Kidney tubule cell (primary cell): ENCODE results near the gene SAYSD1.
"Not testable (repeated sequence)": the region's sequence is repeated elsewhere in the genome, so short reads cannot be mapped to it uniquely, and the experiment has no call there.

Source experiments
- DNase-seq: peaks from one replicate; pipeline ENCODE4 v3.0.0-alpha.2; 2018; ENCODE audit warnings: low spot score

Gene SAYSD1, protein sequence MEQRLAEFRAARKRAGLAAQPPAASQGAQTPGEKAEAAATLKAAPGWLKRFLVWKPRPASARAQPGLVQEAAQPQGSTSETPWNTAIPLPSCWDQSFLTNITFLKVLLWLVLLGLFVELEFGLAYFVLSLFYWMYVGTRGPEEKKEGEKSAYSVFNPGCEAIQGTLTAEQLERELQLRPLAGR

DNA sequence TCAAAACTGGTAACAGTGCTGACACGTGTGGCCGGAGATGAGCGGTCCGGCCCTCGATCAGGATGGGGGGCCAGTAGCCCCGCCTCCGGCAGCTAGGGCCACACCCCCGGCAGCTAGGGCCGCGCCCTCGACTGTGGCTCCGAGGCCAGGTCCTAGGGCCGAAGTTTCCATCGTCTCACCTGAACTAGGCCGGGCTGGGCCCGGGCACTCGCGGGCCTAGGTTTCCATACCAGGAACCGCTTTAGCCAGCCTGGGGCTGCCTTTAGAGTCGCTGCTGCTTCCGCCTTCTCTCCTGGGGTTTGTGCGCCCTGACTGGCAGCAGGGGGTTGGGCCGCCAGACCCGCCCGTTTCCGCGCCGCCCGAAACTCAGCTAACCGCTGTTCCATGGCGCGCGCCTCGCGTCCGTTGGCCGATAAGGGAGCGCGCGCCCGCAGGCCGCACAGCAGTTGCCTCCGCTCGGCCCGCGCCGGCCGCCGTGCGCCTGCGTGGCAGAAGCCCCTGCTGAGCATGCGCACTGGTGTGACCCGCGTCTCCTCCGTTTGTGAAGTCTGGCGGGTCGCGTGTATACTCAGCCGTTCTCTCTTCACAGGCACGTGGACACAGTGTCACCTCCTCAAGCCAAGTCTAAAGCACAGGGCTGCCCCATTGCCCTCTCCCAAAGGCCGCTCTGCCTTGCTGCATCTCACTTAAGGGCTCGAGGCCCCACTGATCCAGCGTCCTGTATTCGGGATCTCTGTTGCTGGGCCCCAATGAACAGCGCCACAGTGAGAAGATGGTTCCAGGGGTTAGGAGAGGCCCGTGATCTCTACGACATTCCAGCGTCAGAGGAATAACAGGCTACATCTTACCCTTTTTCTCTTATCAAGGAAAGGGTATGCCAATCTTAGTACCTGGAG lies at the start of gene SAYSD1:
TSS of gene SAYSD1 (minus strand) at position 483 of the 896 bp plus-strand sequence. CDS start at position 386, 97 bp downstream.
- peak; percentile 94 for DNase-seq

DNA sequence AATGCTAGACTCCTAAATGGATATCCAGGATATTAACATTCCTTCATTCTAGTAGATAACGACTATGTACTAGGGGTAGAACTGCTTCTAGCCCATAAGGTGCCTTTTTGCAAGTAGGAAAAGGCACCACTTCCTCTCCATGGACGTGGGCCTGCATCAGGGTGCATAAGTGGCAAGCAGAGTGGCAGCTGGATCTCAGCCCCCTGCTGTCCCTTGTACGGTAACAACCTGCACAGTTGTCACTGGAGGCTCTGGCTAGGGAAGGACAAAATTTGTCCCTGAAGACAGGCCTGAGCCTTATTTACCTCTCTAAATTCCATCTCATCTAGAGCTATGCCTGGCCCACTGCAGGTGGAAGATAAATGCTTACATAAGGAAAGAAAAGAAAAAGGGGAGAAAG lies 42.5 kb upstream of the SAYSD1 start:
- DNase-seq, result no peak

DNA sequence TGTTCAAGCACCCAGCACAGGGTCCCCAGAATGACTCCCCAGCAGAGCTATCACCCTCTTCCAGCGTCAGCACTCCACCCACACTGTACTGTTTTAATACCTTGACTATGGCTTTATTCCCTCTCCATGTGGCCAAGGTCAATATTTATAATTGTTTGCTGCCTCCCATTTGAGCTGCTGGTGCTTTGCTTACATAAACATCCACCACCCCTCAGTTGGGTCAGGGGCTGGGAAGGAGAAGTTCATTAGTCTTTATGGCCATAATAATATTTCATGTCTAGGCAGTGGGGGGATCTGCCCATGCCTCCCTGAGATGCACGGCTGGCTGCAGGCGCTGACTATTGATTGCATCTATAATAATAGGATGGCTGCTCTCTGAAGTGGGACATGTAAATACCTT lies 41.8 kb upstream of the SAYSD1 start:
- no peak for DNase-seq

DNA sequence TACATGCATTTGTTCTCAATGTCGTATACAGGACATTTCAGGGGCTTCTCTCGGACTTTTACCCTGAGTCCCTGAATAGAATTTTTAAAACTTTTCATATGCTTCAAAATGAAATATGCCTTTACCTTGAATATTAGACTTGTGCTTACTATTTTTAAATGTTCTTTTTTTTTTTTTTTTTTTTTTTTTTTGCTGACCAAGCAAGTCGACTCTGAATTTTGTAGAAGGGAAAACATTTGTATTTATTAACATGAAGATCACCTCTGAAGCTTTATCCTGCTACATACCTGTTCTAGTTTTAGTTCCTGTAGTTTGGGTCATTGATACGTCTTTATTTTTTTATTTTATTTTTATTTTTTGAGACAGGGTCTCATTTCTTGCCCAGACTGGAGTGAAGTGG lies 39.7 kb upstream of the SAYSD1 start:
- no peak for DNase-seq

DNA sequence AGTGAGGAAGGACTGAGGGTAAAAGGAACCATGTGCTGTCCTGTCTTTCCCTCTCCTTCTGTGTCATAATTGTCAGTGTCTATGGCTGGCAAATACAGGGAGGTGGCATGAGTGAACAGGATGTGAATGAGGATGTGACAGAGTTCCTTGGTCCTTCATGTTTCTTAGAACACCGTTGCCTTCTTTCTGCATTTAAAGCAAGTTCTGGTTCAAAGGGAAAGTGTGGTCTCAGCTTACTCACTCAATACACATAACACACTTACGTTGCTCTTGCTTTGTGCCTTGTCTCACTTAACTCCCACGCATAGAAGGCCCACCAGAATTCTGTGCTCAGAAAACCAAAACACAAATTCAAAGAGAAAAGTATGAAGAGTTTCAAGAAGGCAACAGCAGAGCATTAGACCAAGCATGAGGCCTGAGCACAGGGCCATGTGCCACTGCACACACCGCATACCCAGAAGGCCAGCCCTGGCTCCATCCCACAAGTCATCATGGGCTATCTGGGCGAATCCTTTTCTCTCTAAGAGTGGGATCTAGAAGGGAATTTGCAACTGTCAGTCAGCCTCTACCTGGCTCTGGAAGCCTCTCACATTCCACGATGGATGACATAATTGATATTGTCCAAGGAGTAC lies 38.9 kb upstream of the SAYSD1 start:
- no peak for DNase-seq

DNA sequence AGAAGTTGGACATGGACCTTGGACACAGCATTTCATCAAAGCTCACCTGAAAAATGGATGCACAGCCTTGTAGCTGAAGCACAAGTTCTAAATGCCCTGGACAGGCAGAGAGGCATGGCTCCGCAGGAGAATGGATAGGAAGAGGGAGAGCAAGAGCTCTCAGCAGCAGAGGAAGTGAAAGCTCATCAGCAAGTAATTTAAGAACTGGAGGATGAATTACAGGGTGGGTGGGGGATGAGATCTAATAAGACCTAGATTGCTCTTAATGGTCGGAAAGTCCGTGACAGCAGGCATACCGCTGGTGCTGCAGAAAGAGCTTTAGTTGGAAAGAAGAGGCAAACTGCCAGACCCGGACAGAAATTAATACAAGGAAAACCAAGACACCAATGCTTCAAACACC lies 37.3 kb upstream of the SAYSD1 start:
- no peak for DNase-seq

DNA sequence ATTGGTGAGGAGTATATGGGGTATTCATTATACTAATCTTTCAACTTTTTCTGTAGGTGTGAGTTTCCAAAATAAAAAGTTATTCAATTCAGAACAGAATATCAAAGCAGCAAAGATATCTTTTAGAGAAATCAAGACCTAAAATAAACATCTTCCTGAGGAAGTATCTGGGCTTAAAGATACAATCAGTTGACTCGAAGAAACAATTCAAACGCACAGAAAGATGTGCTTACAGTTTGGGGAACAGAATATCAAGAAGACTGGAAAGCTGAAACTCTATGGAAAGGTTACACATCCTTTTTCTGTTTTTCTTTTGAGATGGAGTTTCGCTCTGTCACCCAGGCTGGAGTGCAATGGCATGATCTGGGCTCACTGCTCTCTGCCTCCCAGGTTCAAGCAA lies 36.2 kb upstream of the SAYSD1 start:
- DNase-seq, result no peak

DNA sequence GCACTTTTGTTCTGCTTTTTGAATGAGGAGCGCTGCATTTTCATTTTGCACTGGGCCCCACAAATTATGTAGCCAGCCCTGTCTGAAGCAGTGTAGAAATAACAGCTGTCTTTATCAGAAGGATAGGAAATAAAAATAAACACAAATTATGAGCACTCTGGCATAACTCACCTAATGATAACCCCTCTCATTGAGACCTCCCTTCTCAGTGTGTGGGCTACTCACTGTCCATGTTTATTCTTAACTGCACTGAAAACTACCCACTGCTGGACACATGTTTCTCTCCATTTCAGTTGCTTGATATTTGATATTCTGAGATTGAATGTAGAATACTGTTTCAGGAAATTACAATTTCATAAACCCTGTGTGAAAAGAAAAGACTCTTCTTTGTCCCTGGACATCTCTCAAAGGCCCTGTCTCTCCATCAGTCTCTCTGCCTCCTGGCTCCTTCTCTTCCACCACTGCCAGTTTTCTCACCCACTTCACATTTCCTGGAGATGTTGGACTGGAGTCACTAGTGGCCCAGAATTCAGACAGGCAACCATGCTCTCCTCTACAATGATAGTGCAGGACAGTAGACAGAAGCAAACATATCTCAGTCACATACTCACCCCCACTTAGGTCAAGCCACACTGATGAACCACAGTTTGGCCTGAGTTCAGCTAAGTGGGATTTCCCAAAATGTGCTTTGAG lies 29.6 kb upstream of the SAYSD1 start:
- no peak for DNase-seq

DNA sequence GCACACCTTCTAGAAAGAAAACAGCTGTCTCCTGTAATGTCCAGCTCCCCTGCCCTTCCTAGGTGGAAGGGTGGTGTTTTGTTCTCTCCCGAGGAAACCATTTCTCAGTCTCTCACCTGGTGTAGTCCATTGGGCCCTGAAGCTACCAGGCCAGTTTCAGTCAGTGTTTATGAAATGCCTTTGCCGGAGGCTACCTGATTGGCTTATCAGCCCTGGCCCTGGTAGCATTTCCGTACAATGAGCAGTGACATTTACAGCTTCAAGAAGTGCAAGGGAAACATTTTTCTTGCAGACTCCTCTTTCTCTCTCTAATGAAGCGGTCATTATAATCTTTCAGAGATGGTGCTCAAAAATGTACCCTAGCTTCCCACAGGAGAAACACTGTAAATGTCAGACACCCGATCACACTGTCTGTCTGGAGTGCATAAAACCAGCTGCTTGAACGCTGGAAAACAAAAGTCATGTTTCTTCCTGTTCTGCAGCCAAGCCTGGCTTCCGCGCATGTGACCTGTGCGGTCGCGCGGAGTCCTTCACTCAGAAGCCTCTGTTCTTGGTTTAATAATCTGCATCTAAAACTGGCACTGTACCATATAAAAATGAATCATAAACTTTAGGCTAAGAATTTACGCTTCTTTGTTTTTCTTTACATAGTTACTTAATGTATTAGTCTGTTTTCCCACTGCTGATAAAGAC lies 28.4 kb upstream of the SAYSD1 start:
- DNase-seq, result no peak

DNA sequence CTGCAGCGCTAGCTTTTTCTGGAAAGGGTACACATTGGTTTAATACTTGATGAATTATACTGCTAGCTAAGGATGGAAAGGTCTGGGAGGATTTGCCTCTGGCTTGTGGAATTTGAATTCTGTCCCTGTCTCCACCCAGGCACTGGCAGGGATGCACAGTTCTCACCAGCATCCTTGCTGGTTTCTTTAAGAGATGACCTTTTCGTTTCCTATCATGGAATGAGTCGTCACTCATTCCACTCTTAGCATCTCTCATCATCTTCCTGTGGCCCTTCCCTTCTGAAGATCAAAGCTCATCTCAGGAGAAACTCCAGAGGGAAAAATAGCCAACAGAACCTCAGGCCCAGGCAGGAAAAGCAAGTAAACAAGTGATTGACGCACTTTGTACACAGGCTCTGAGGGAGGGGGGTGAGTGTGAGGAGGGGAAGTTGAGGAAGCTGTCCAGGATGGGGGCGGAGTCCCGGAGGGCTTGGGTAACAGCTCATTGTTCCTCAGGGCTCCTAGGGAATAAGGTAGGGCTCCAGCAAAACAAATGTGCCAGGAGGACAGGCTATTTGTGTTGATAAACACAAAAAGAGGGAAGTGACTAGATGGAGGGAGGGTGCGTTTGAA lies 25.7 kb upstream of the SAYSD1 start:
- no peak for DNase-seq

DNA sequence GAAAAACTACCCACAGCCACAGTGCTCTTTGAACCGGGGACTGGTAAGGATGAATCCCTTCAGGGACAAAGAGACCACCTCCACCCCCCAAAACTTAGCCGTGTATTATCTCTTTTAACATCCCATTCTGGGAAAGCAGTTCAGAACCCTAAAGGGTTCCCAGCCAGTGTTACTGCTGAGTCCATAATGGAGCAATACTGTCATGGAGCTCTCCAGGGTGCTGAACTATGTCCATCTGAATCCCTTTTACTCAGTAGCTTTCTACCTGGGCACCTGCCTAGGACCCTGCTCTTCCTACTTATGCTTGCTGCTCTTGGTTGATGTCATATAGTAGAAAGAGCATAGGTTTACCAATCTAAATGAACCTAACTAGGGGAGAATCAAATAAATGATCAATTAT lies 22.3 kb upstream of the SAYSD1 start:
- peak; percentile 42 for DNase-seq

DNA sequence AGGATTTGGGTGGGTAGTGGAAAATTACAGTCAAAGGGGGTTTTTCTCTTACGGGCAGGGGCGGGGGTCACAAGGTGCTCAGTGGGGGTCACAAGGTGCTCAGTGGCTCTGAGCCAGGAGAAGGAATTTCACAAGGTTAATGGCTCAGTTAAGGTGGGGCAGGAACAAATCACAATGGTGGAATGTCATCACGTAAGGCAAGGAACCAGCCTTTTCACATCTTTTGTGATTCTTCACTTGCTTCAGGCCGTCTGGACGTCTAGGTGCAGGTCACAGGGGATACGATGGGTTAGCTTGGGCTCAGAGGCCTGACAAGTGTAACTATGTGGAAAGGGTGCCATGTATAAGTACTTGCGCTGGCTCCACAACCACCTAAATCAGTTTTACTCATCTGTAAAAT lies 21.2 kb upstream of the SAYSD1 start:
- not testable (repeated sequence) for DNase-seq

DNA sequence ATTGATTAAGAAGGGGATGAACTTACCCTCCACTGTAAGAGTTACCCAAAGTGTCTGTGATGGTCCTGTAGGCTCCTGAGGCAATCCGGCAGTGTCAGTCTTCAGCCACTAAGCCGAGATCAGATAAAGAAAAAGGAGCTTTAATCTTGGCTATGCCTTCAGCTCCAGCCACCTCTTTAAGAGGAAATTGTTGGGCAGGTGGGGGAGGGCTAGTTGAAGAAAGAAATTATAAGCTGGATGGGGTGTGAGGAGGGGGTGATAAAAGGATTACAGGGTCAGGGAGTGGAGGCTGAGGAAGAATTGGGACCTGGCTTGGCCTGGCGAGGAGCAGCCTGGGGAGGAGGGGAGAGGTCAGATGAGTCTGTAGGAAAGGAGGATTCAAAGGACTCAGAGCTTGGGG lies 19.8 kb upstream of the SAYSD1 start:
- not testable (repeated sequence) for DNase-seq

DNA sequence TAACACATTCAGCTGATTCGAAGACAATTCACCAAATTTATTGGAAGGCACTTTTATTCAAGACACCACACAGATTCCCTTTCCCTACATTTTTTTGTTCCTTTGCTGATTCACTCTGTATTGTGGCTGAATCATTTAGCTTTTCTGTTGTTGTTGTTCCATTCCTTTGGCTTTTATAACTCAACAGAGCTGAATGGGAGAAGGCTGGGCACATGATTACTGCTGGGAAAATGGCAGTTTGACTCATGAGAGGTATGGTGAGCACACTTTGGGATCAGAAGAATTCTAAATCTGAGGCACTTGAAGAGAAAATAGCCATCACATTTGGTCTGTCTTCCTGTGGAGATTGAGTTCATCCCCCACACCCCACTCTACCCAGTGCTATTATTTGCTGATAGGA lies 15.7 kb upstream of the SAYSD1 start:
- peak; percentile 13 for DNase-seq

DNA sequence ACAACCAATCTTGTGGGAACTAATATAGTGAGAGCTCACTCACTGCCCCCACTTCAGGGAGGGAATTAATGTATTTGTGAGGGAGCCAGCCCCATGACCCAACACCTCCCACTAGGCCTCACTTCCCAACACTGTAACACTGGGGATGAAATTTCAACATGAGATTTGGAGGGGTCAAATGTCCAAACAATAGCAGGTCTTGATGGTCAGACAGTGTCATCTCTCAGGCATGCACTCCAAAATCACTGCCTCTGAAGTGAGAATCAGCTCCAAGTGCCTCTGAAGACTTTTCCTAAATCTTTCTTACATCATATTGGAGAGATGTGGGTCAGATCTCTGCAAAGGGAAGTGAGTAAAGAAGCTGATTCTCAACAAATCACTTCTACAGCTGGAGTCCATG lies 13.8 kb upstream of the SAYSD1 start:
- no peak for DNase-seq

DNA sequence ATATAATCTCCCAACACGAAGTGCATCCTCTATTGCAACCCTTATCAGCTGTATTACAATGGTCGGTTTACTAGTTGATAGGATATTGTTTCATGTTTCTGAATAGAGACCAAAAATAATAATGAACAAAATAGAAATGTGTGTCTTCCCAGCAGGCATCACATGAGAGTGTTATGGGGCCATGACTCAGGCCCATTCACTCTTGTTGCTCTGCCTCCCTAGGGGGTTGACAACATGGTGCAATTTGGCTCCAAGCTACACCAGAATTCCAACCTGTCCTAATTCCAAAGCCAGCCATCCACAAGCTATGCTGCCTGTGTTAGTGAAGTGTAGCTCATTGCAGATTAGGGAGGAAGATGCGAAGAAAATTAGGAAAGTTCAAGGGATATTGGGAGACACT lies 13.1 kb upstream of the SAYSD1 start:
- no peak for DNase-seq

DNA sequence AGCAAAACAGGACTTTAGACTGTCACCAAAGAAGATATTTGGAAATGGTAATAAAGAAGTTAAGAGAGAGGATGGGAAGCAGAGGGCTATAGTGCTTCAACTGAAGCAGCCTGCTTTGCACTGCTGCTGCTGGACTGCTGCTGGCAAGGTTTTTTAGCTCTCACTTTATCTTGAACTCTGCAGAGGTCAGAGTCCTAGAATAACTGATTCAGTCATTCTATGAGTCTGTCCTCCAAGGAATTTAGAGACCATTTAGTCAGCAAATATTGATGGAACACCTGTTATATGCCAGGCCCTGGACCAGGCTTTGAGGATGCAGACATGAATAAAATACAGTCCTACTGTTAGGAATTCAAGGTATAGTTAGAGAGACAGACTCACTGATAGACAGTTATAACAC lies 9.1 kb upstream of the SAYSD1 start:
- no peak for DNase-seq

DNA sequence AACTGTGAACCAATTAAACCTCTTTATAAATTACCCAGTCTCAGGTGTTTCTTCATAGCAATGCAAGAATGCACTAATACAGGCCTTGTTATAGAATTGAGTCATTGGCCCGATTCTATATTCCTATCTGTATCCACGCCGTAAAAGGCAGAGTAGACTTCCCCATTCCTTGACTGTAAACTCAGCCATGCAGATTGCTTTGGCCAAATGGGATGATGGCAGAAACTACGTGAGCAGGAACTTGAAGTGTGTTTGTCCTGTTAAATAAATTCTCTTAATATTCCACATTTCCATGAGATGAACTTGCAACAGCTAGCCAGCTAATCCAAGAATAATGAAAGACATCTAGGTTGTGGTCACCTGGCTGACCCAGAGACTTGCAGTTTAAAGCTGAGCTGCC lies 3.9 kb upstream of the SAYSD1 start:
- DNase-seq, result no peak

DNA sequence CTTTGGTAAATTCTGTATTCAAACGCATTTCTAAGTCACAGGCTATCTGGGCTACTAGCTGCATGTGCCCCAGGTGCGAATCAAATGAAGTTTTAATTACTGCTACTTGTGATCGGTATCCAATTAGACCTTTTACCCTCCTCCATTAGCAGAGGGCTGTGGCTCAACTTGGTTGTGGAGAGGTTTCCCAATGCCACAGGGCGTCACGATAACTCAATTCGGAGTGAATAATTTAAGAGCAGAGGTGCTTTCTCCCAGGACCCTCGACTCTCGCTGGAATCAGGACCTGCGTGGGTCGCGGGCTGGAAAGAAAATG lies 640 bp downstream of the SAYSD1 start:
- DNase-seq, result no peak

DNA sequence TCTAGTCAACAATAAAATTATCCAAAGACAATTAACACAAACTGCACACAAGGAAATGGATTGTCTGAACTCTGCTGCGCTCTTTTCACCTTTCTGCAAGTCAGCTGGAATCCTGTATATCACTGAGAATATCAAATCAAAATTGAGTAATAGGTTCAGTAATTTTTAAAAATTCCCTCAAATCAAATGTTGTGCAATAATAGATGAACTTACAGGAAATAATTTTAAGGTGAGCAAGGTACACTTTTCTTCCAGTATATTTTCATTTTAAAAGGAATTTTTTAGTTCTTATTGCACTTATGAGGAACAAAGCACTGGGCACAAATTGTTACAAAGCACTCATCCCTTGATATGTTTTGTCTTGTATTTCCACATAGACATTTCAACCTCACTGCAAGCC lies 1.2 kb downstream of the SAYSD1 start:
- no peak for DNase-seq

DNA sequence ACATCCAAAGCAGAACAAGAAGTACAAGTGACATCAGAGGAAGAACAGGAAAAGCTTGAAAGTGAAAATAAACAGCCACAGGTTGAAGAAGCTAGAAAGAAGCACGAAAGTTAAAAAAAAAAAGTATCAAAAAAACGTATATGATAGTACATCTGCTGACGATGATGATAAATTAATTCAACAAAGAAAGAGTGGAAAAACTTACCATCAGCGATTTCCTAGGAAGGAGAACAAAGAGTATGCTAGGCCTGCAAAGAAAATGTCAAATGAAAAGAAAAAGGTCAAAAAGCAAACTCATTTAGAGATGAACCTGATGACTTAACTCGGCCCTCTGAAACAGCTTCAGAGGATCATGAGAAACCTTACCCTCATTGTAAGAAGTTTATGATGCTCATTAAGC lies 3.7 kb downstream of the SAYSD1 start:
- DNase-seq, result no peak
